NCI-H2196 treated with DMSO at 0.1 percent for 48 hours (cell line): Measurements from ENCODE around the gene UTP4.

Experiments used
- DNase-seq: peaks from one replicate; lab custom pipeline; 2025; ENCODE audit not compliant: unreplicated experiment; lab: John Stamatoyannopoulos, UW

UTP4 gene

GRCh38 chr16:69171325-69172084, 39.1 kb downstream of the UTP4 start:
- no peak for DNase-seq

- DNase-seq, result no peak
Observed at GRCh38 chr16:69176033-69176800, 43.8 kb downstream of the UTP4 start.

- peak; percentile 25 for DNase-seq
Observed at GRCh38 chr16:69179328-69180010, 47.0 kb downstream of the UTP4 start.

- DNase-seq, result no peak
Observed at GRCh38 chr16:69180011-69180338, 47.5 kb downstream of the UTP4 start.

- DNase-seq, result no peak
Observed at GRCh38 chr16:69182730-69183416, 50.4 kb downstream of the UTP4 start.

- peak; percentile 20 for DNase-seq
Observed at GRCh38 chr16:69186642-69187445, 54.4 kb downstream of the UTP4 start, which contains the start of gene SNTB2. TSS of gene SNTB2 (plus strand) at chr16:69187164. CDS start at chr16:69187167, 3 bp downstream.

GRCh38 chr16:69187446-69188235, 55.2 kb downstream of the UTP4 start:
- DNase-seq, result no peak

GRCh38 chr16:69188236-69188549, 55.7 kb downstream of the UTP4 start:
- DNase-seq, result no peak

GRCh38 chr16:69188716-69189115, 56.3 kb downstream of the UTP4 start:
- DNase-seq, result no peak

GRCh38 chr16:69190046-69190588, 57.7 kb downstream of the UTP4 start:
- DNase-seq, result no peak

GRCh38 chr16:69190598-69190997, 58.1 kb downstream of the UTP4 start:
- DNase-seq, result no peak

GRCh38 chr16:69191136-69191535, 58.7 kb downstream of the UTP4 start:
- no peak for DNase-seq

GRCh38 chr16:69193855-69194254, 61.4 kb downstream of the UTP4 start:
- DNase-seq, result no peak

GRCh38 chr16:69194488-69194887, 62.0 kb downstream of the UTP4 start:
- no peak for DNase-seq

GRCh38 chr16:69195369-69196029, 63.0 kb downstream of the UTP4 start:
- DNase-seq, result no peak

- DNase-seq, result no peak
Observed at GRCh38 chr16:69197573-69197972, 65.1 kb downstream of the UTP4 start.

- DNase-seq, result no peak
Observed at GRCh38 chr16:69199382-69199781, 66.9 kb downstream of the UTP4 start.

GRCh38 chr16:69201291-69201690, 68.8 kb downstream of the UTP4 start:
- DNase-seq, result no peak

GRCh38 chr16:69201787-69202186, 69.3 kb downstream of the UTP4 start:
- no peak for DNase-seq
